Measurements from ENCODE around the gene MEIS2.

Gene MEIS2

GRCh38 chr15:36904715-36905114 lies 195.6 kb downstream of the MEIS2 start:
- H3K36me3 ChIP-seq (replicated peaks; ENCODE audit: low read depth, low read length) = no peaks in the 10 kb centered on the region
- no peaks in the 10 kb centered on the region for H3K79me2 ChIP-seq (ENCODE audit: low read length)
- no peak overlapping the region for H3K27ac ChIP-seq (ENCODE audit: low read length)
- TF ChIP-seq CTCF (IDR thresholded peaks at IDR 0.05; ENCODE audit: low read depth, low read length) = no peak
- no peak for TF ChIP-seq EZH2phosphoT487 (IDR thresholded peaks at IDR 0.05; ENCODE audit: low read depth)
- H3K4me2 ChIP-seq (ENCODE audit: low read length) = no peak overlapping the region
- no peaks in the 10 kb centered on the region for H3K4me1 ChIP-seq (ENCODE audit: low read length)
- H2AFZ ChIP-seq (ENCODE audit: low read depth, low read length) = no peak overlapping the region
- H3K27me3 ChIP-seq (ENCODE audit: low read depth, low read length) = no peaks in the 10 kb centered on the region
- no peak overlapping the region for H3K9ac ChIP-seq (ENCODE audit: low read length)
- H3K4me3 ChIP-seq (ENCODE audit: low read length) = no peak overlapping the region
- no peaks in the 10 kb centered on the region for H3K9me3 ChIP-seq (ENCODE audit: insufficient read depth, low read length)
- H4K20me1 ChIP-seq (ENCODE audit: insufficient read depth, low read length) = no peaks in the 10 kb centered on the region

- no peak overlapping the region for H2AFZ ChIP-seq (ENCODE audit: low read depth, low read length)
- no peaks in the 10 kb centered on the region for H4K20me1 ChIP-seq (ENCODE audit: insufficient read depth, low read length)
- TF ChIP-seq EZH2phosphoT487 (IDR thresholded peaks at IDR 0.05; ENCODE audit: low read depth) (no peak), CTCF (IDR thresholded peaks at IDR 0.05; ENCODE audit: low read depth, low read length) (no peak)
- H3K27me3 ChIP-seq (ENCODE audit: low read depth, low read length) = no peaks in the 10 kb centered on the region
- no peaks in the 10 kb centered on the region for H3K79me2 ChIP-seq (ENCODE audit: low read length)
- no peak overlapping the region for H3K4me2 ChIP-seq (ENCODE audit: low read length)
- no peaks in the 10 kb centered on the region for H3K36me3 ChIP-seq (replicated peaks; ENCODE audit: low read depth, low read length)
- no peak overlapping the region for H3K27ac ChIP-seq (ENCODE audit: low read length)
- H3K4me3 ChIP-seq (ENCODE audit: low read length) = no peak overlapping the region
- H3K4me1 ChIP-seq (ENCODE audit: low read length) = no peaks in the 10 kb centered on the region
- H3K9ac ChIP-seq (ENCODE audit: low read length) = no peak overlapping the region
- H3K9me3 ChIP-seq (ENCODE audit: insufficient read depth, low read length) = no peaks in the 10 kb centered on the region
Observed at GRCh38 chr15:36903922-36904556, 196.3 kb downstream of the MEIS2 start.

- Histone ChIP-seq H4K20me1 (ENCODE audit: insufficient read depth, low read length) (no peaks in the 10 kb centered on the region), H3K79me2 (ENCODE audit: low read length) (no peaks in the 10 kb centered on the region), H3K4me1 (ENCODE audit: low read length) (no peaks in the 10 kb centered on the region), H3K4me2 (ENCODE audit: low read length) (no peak overlapping the region), H3K27ac (ENCODE audit: low read length) (no peak overlapping the region), H3K27me3 (ENCODE audit: low read depth, low read length) (no peaks in the 10 kb centered on the region), H3K36me3 (replicated peaks; ENCODE audit: low read depth, low read length) (no peaks in the 10 kb centered on the region), H3K4me3 (ENCODE audit: low read length) (no peak overlapping the region), H3K9me3 (ENCODE audit: insufficient read depth, low read length) (no peaks in the 10 kb centered on the region), H3K9ac (ENCODE audit: low read length) (no peak overlapping the region), H2AFZ (ENCODE audit: low read depth, low read length) (no peak overlapping the region)
- TF ChIP-seq EZH2phosphoT487 (IDR thresholded peaks at IDR 0.05; ENCODE audit: low read depth) = no peak
- no peak for TF ChIP-seq CTCF (IDR thresholded peaks at IDR 0.05; ENCODE audit: low read depth, low read length)
Observed at GRCh38 chr15:36903195-36903594, 197.2 kb downstream of the MEIS2 start.

- H3K36me3 ChIP-seq (replicated peaks; ENCODE audit: low read depth, low read length) = no peaks in the 10 kb centered on the region
- H3K27me3 ChIP-seq (ENCODE audit: low read depth, low read length) = no peaks in the 10 kb centered on the region
- no peak overlapping the region for H3K9ac ChIP-seq (ENCODE audit: low read length)
- no peak overlapping the region for H2AFZ ChIP-seq (ENCODE audit: low read depth, low read length)
- H3K4me2 ChIP-seq (ENCODE audit: low read length) = no peak overlapping the region
- no peaks in the 10 kb centered on the region for H3K4me1 ChIP-seq (ENCODE audit: low read length)
- H3K79me2 ChIP-seq (ENCODE audit: low read length) = no peaks in the 10 kb centered on the region
- H3K4me3 ChIP-seq (ENCODE audit: low read length) = no peak overlapping the region
- no peak overlapping the region for H3K27ac ChIP-seq (ENCODE audit: low read length)
- H4K20me1 ChIP-seq (ENCODE audit: insufficient read depth, low read length) = no peaks in the 10 kb centered on the region
- TF ChIP-seq EZH2phosphoT487 (IDR thresholded peaks at IDR 0.05; ENCODE audit: low read depth) = no peak
- TF ChIP-seq CTCF (IDR thresholded peaks at IDR 0.05; ENCODE audit: low read depth, low read length) = no peak
- H3K9me3 ChIP-seq (ENCODE audit: insufficient read depth, low read length) = no peaks in the 10 kb centered on the region
Observed at GRCh38 chr15:36901012-36901411, 199.3 kb downstream of the MEIS2 start.

Measured in OCI-LY3 (cell line).